ENCODE results near the gene HNRNPUL1. TPM values are rescaled to one million over a fixed set of nuclear protein-coding genes. Genes with fewer than 3 reads are reported as not detected.

HNRNPUL1 gene
- total and polyA plus RNA-seq, 10 of the 15 experiments (the other 5 are each of a cell fraction or from before 2014, with no cell fraction given), result 11.1 to 276 (median 117) TPM

- TF ChIP-seq HSF1 (IDR thresholded peaks at IDR 0.05; ENCODE audit: low read depth, low read length) (no peak), TAF1 (IDR thresholded peaks at IDR 0.05; ENCODE audit: borderline replicate concordance, low read depth, low read length) (0 out of 2 replicates have a peak, but pooled peaks have one; percentile 17), MEF2B (IDR thresholded peaks at IDR 0.05; ENCODE audit: partially characterized antibody, poor library complexity, severe bottlenecking) (peak; percentile 24), NKRF (conservative IDR thresholded peaks at IDR 0.05) (0 out of 2 replicates have a peak, but pooled peaks have one; percentile 53), MLLT1 (IDR thresholded peaks at IDR 0.05) (peak; percentile 65; the same call in 1 of the 2 replicates), POLR2AphosphoS5 (IDR thresholded peaks at IDR 0.05; ENCODE audit: low read length) (no peak; the same call in 1 of the 2 replicates), POU2F2 (IDR thresholded peaks at IDR 0.05; ENCODE audit: borderline replicate concordance, low read depth, low read length) (no peak), SPI1 (IDR thresholded peaks at IDR 0.05; ENCODE audit: borderline replicate concordance, insufficient read depth, low read depth, low read length) (peak; percentile 28; the same call in 1 of the 2 replicates), KAT2A (conservative IDR thresholded peaks at IDR 0.05; ENCODE audit: control insufficient read depth, low read depth, low read length) (no peak), SMAD5 (IDR thresholded peaks at IDR 0.05; ENCODE audit: low read depth) (0 out of 2 replicates have a peak, but pooled peaks have one; percentile 24), ZBTB4 (CRISPR knock-in tag; IDR thresholded peaks at IDR 0.05) (no peak), POLR2A (IDR thresholded peaks at IDR 0.05; ENCODE audit: low read depth, low read length) (peak; percentile 69), BRCA1 (IDR thresholded peaks at IDR 0.05; ENCODE audit: low read depth, low read length) (no peak), KLF5 (IDR thresholded peaks at IDR 0.05; ENCODE audit: partially characterized antibody) (no peak), HDGF (IDR thresholded peaks at IDR 0.05) (peak; percentile 41; the same call in 1 of the 2 replicates)
These were observed 88.7 kb downstream of the HNRNPUL1 start (continued) for GRCh38 chr19:41352609-41353465.
